PC-9 (cell line): ENCODE data around the gene PDS5B.

Experiments
- CTCF ChIP-seq: fragments of 200-600 bp; sonication (generic); conservative IDR thresholded peaks from 2 replicates; pipeline ENCODE4 v1.6.1; 2017; ENCODE audit warnings: mixed run types, antibody characterized with exemption, mild to moderate bottlenecking, moderate library complexity
- EZH2 ChIP-seq: fragments of 200-600 bp; sonication (generic); IDR thresholded peaks from 2 replicates; pipeline ENCODE4 v1.8.0; 2017; ENCODE audit warnings: antibody characterized with exemption, low read depth

GRCh38 chr13:32632343-32632909, 46.2 kb downstream of the PDS5B start:
- TF ChIP-seq CTCF (no peak), EZH2 (no peak)
